Activated naive CD4-positive, alpha-beta T cell treated with anti-CD3 and anti-CD28 coated beads, Interleukin-2, amount 50 U/mL, for 24 hours (primary cell): ENCODE results near the gene ZYG11B.
"Not testable (repeated sequence)": the region's sequence is repeated elsewhere in the genome, so short reads cannot be mapped to it uniquely, and the experiment has no call there.

Source experiments
- H3K27ac Mint-ChIP-seq: one replicate; pipeline ENCODE4 v1.8.0; 2021; ENCODE audit warnings: mild to moderate bottlenecking, mixed read lengths
- H3K27me3 Mint-ChIP-seq: one replicate; pipeline ENCODE4 v1.8.0; 2021; ENCODE audit warnings: mixed read lengths
- H3K36me3 Mint-ChIP-seq: one replicate; pipeline ENCODE4 v1.8.0; 2021; ENCODE audit warnings: mixed read lengths
- H3K4me1 Mint-ChIP-seq: one replicate; pipeline ENCODE4 v1.8.0; 2021; ENCODE audit warnings: mixed read lengths
- H3K4me3 Mint-ChIP-seq: one replicate; pipeline ENCODE4 v1.8.0; 2021; ENCODE audit warnings: mild to moderate bottlenecking, mixed read lengths
- H3K9me3 Mint-ChIP-seq: one replicate; pipeline ENCODE4 v1.8.0; 2021; ENCODE audit warnings: mixed read lengths

Gene ZYG11B

DNA sequence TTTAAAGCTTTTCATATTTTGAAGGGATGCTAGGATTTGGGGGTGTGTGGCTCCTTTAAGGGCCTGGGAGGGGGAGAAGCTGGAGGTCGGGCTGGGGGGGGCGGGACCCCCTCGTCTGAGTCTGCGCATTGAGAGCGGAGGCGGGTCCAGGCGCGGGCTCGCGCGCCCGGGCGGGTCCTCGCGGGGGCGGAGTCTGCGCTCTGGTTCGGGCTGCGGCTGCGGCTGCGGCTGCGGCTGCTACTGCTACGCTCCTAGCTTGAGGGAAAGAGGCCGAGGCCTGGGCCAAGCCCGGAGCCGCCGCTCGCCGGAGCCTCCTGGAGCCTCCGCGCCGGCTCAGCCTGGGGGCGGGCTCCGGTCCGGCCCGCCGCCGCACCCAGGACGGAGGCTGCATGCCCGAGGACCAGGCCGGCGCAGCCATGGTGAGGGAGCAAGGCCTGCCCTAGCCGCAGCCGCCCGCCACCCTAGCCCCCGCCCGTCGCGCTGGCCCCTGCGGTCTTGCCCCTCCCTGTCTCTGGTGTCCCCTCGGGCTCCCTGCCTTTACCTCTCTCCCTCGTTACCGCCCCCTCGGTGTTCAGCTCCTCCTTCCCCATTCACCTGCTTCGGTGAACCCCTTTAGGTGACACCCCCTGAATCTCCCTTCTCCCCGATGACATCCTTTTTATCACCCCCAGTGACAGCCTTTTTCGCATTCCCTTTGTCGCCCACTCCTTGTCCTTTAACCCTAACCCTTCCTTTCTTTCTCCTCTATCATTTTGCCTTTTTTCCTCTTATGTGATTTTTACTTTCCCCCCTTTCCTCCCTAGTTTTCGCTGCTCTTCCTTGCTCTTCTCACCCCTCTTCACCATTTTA is at the start of gene ZYG11B:
TSS of gene ZYG11B (plus strand) at position 189 of the 849 bp plus-strand sequence. CDS start at position 390, 201 bp downstream.
- Mint-ChIP-seq H3K4me3 (peak within 1 kb of the TSS; percentile 90), H3K9me3 (no peaks in the 10 kb centered on the region), H3K4me1 (peaks cover 52% of the 10 kb centered on the region), H3K36me3 (peaks cover 2% of the 10 kb centered on the region), H3K27me3 (no peaks in the 10 kb centered on the region), H3K27ac (peak within 1 kb of the TSS; percentile 77)

DNA sequence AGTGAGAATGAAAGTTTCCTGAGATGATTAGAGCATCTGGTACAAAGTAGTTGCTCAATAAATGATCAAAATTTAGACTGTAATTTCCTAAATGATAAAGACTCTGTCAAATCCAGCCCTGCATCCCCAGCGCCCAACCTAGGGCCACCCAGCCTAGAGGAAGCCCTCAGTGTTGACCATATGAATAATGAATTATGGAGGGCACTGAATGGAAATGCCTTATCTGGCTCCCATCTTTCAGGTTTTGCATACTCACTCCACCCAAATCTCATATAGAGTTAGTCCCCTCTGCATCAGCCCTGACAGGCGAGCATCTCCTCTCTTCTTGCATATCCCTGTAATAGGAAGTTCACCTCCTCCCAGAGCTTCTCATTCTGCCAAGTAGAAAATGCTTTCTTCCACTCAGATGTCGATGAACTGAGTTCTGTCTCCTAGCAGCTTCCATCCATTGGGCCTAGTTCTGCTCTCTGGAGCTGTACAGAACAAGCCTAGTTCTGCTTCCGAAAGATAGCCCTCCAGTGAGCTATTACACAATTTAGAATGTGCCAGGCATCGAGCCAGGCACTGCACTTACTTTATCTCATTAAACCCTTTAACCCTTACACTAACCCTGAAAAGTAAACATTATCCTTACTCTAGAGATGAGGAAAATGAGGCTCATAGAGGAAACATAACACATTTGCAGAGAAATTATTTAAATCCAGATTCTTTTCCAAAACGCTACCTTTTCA is 49.0 kb upstream of the ZYG11B start:
- no peak overlapping the region for H3K27ac Mint-ChIP-seq
- H3K4me3 Mint-ChIP-seq: no peak overlapping the region
- peaks cover 8% of the 10 kb centered on the region for H3K4me1 Mint-ChIP-seq
- H3K27me3 Mint-ChIP-seq: no peaks in the 10 kb centered on the region
- H3K9me3 Mint-ChIP-seq: no peaks in the 10 kb centered on the region
- peaks cover 4% of the 10 kb centered on the region for H3K36me3 Mint-ChIP-seq

DNA sequence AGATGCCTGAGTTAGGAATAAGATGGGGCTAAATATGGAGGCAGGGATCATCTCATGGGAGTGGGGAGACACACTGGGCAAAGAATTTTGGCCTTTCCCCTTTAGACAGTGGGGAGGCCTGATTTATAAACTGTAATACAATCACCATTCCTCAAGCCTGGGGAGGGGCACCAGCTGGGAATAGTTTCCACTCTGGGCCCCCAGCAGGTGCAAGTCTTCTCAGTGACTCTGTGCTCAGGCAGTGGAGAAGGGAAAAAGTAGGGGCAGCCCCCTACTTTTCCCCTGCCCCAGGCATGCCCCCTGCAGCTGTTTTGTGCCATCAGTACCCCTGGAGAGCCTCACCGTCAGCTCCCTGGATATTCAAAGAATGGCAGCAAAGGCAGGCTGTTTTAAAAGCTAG is 47.2 kb upstream of the ZYG11B start:
- Mint-ChIP-seq H3K4me3 (no peak overlapping the region), H3K27ac (no peak overlapping the region), H3K9me3 (no peaks in the 10 kb centered on the region), H3K36me3 (peaks cover 7% of the 10 kb centered on the region), H3K27me3 (no peaks in the 10 kb centered on the region), H3K4me1 (peaks cover 8% of the 10 kb centered on the region)

DNA sequence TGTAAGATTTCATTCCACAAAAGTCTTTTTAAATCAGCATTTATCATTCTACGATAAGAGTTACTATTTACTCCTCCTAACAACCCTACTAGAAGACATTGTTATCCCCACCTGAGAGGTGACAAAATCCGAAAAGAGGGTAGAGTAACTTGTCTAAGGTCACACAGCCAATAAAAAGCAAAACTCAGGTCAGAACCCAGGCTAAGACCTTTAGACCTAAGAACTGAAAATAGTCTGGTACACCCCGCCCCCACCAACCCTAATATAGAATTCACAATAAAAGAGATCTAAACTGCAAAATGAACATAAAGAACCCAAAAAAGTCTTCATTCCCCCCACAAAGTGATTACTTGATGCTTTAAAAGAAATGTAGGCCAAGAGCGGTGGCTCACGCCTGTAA is 46.8 kb upstream of the ZYG11B start:
- Mint-ChIP-seq H3K27ac (no peak overlapping the region), H3K27me3 (no peaks in the 10 kb centered on the region), H3K4me1 (peaks cover 8% of the 10 kb centered on the region), H3K36me3 (peaks cover 7% of the 10 kb centered on the region), H3K9me3 (no peaks in the 10 kb centered on the region), H3K4me3 (no peak overlapping the region)

DNA sequence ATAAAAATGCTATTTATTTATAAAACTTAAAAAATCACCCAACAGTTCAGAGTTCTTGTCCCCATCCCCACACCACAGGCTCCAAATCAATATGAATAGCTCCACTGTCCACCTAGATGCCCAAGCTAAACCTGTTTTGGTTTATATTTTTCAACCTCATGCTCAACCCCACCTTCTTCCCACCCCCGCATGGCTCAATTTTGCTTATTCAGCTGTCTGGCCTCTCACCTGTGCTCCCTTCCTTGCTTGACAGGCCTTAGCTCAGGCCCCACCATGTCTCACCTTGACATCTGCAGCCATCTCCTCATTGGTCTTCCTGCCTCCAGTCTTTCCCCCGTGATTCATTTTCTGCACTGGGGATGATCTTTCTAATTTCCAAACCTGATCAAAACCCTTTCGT is 45.9 kb upstream of the ZYG11B start:
- Mint-ChIP-seq H3K4me3 (no peak overlapping the region), H3K27me3 (no peaks in the 10 kb centered on the region), H3K27ac (peak overlapping the region; percentile 37), H3K36me3 (peaks cover 3% of the 10 kb centered on the region), H3K4me1 (peaks cover 7% of the 10 kb centered on the region), H3K9me3 (no peaks in the 10 kb centered on the region)

DNA sequence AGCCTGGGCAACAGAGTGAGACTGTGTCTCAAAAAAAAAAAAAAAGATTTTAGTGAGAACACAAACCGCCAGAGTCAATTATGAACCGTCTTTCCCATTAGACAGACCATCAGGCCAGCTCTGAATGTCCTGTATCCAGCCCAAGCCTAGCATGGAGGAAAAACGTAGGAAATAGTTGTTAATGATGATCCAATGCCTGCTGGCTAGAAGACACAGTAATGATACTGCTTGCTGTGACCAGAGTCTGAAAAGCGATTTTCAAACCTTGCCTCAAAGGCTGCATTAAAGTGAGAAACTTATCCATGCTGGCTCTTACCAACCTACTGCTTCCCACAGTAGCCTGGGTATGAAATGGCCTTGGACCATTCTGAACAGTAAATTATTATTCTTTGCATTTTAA is 45.1 kb upstream of the ZYG11B start:
- Mint-ChIP-seq H3K27me3 (no peaks in the 10 kb centered on the region), H3K4me3 (no peak overlapping the region), H3K27ac (no peak overlapping the region), H3K36me3 (peaks cover 4% of the 10 kb centered on the region), H3K4me1 (peaks cover 10% of the 10 kb centered on the region), H3K9me3 (no peaks in the 10 kb centered on the region)

DNA sequence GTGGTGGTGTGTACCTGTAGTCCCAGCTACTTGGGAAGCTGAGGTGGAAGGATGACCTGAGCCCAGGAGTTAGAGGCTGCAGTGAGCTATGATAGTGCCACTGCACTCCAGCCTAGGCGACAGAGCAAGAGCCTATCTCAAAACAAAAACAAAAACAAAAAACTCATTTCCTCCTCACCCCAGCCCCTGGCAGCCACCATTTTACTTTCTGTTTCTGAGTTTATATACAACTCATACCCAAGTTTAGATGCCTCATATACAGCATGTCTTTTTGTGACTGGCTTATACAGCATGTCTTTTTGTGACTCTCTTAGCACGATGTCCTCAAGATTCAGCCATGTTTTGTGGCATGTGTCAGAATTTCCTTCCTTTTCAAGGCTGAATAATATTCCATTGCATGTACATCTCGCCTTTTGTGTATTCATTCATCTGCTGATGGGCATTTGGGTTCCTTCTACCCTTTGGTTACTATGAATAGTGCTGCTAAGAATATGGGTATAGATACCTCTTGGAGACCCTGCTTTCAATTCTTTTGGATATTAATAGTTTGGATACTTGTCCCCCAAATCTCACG is 42.8 kb upstream of the ZYG11B start:
- no peaks in the 10 kb centered on the region for H3K27me3 Mint-ChIP-seq
- H3K36me3 Mint-ChIP-seq: peaks cover 7% of the 10 kb centered on the region
- no peaks in the 10 kb centered on the region for H3K9me3 Mint-ChIP-seq
- no peak overlapping the region for H3K4me3 Mint-ChIP-seq
- H3K27ac Mint-ChIP-seq: peak overlapping the region; percentile 30
- peaks cover 20% of the 10 kb centered on the region for H3K4me1 Mint-ChIP-seq

DNA sequence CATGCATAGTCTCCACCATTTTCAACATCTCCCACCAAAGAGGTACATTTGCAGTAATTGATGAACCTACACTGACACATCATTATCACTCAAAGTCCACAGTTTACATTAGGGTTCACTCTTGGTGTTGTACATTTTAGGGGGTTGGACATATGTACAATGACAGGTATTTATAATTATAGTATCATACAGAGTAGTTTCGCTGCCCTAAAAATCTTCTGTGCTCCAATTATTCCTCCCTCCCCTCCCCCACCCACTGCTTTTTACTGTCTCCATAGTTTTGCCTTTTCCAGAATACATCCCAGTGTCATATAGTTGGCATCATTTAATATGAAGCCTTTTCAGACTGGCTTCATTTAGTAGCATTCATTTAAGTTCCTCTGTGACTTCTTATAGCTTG is 41.7 kb upstream of the ZYG11B start:
- H3K27ac Mint-ChIP-seq: no peak overlapping the region
- H3K4me1 Mint-ChIP-seq: peaks cover 20% of the 10 kb centered on the region
- H3K36me3 Mint-ChIP-seq: peaks cover 7% of the 10 kb centered on the region
- H3K4me3 Mint-ChIP-seq: no peak overlapping the region
- H3K27me3 Mint-ChIP-seq: no peaks in the 10 kb centered on the region
- no peaks in the 10 kb centered on the region for H3K9me3 Mint-ChIP-seq

DNA sequence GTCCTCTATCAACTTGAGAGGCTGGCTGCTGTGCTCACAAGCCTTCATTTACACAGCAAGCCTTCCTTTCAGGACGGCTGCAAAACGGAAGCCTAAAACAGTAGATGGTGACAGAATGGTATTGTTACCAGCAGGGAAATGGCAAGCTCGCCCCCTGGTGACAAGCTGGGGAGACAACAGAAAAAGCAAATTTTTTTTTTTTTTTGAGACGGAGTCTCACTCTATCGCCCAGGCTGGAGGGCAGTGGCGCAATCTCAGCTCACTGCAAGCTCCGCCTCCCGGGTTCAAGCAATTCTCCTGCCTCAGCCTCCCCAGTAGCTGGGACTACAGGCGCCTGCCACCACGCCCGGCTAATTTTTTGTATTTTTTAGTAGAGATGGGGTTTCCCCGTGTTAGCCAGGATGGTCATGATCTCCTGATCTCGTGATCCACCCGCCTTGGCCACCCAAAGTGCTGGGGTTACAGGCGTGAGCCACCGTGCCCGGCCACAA is 39.9 kb upstream of the ZYG11B start:
- H3K27me3 Mint-ChIP-seq, H3K9me3 Mint-ChIP-seq, H3K4me3 Mint-ChIP-seq, H3K36me3 Mint-ChIP-seq: not testable (repeated sequence)
- Mint-ChIP-seq H3K27ac (peak overlapping the region; percentile 18), H3K4me1 (peaks cover 20% of the 10 kb centered on the region)

DNA sequence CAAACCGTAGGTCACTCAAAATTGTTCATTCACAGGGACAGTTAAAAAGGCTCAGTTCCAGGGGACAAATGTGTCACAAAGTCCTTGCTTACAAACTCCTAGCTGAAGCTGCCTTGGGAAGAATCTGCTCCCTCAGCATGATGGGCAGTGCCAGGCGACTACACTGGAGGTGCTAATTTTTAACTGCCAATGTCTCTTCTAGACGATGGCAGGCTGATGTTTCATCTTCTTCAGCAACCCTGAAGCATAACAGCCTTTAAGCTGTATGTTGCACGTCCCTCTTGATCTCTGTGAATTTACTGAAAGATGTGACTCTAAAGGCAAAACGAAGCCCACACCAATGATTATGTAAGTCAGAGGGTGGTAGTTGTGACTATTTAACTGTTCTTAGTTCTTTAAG is 39.4 kb upstream of the ZYG11B start:
- H3K4me3 Mint-ChIP-seq: no peak overlapping the region
- H3K4me1 Mint-ChIP-seq: peaks cover 20% of the 10 kb centered on the region
- peaks cover 9% of the 10 kb centered on the region for H3K36me3 Mint-ChIP-seq
- H3K9me3 Mint-ChIP-seq: no peaks in the 10 kb centered on the region
- H3K27ac Mint-ChIP-seq: no peak overlapping the region
- H3K27me3 Mint-ChIP-seq: no peaks in the 10 kb centered on the region

DNA sequence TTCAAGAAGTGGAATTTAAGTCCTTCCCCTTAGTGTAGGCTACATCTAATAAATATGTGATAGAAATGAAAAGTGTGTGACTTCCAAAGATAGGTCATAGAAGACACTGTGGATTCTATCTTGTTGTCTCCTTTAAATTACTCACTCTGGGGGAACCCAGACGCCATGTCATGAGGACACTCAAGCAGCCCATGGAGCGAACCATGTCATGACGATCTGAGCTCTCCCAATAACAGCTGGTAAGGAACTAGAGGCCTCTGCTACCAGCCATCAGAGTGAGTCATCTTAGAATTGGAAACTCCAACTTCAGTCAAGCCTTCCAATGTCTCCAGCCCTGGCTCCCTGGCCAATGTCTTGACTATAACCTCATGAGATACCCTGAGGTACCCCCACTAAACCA is 34.4 kb upstream of the ZYG11B start:
- Mint-ChIP-seq H3K27ac (no peak overlapping the region), H3K36me3 (peaks cover 15% of the 10 kb centered on the region), H3K9me3 (no peaks in the 10 kb centered on the region), H3K27me3 (no peaks in the 10 kb centered on the region), H3K4me3 (no peak overlapping the region), H3K4me1 (peaks cover 9% of the 10 kb centered on the region)

DNA sequence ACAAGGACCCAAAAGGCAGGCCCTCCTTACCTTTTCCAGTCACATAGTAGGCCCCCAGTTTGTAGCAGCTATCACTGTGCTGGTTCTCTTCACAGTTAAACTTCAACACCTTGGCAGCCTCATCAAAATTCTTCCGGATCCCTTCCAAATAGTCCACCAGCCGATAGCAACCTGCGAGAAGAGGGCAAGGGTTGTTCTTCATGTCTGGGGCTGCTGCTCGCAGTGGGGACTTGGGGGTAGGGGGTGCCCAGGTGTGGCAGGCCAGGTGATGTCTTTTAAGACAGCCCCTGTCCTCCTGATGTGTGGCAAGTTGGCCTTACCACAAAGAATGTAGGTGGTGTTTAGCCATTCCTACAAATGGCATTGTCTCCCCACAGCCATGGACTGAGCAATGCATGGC is 33.6 kb upstream of the ZYG11B start:
- H3K36me3 Mint-ChIP-seq: peaks cover 13% of the 10 kb centered on the region
- no peak overlapping the region for H3K27ac Mint-ChIP-seq
- peaks cover 11% of the 10 kb centered on the region for H3K4me1 Mint-ChIP-seq
- H3K4me3 Mint-ChIP-seq: no peak overlapping the region
- no peaks in the 10 kb centered on the region for H3K27me3 Mint-ChIP-seq
- no peaks in the 10 kb centered on the region for H3K9me3 Mint-ChIP-seq

DNA sequence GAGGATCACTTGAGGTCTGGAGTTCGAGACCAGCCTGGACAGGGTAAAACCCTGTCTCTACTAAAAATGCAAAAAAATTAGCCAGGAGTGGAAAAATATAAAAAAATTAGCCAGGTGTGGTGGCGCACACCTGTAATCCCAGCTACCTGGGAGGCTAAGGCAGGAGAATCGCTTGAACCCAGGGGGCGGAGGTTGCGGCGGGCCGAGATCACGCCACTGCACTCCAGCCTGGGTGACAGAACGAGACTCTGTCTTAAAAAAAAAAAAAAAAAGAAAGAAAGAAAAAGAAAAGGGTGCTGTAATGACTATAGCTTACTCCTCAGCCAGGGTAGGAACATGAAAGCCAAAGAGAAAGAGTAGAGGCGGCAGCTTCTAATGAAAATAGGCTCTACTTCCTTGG is 32.9 kb upstream of the ZYG11B start:
- Mint-ChIP-seq H3K4me1 (peaks cover 11% of the 10 kb centered on the region), H3K36me3 (peaks cover 13% of the 10 kb centered on the region)
- not testable (repeated sequence) for H3K27ac Mint-ChIP-seq, H3K9me3 Mint-ChIP-seq, H3K4me3 Mint-ChIP-seq, H3K27me3 Mint-ChIP-seq

DNA sequence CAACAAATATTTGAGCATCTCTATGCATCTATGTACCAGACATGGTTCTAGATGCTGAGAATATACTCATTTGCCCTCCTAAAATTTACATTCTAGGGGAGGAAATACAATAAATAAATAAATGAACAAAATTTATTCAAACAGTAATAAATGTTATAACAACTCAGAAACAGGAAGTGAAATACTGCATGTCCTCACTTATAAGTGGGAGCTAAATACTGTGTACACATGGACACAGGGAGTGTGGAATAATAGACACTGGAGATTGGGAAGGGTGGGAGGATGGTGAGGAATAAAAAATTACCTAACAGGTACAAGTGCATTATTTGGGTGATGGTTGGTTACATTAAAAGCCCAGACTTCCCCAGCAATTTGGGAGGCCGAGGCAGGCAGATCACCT is 32.4 kb upstream of the ZYG11B start:
- Mint-ChIP-seq H3K9me3 (no peaks in the 10 kb centered on the region), H3K27me3 (no peaks in the 10 kb centered on the region), H3K27ac (no peak overlapping the region), H3K4me3 (no peak overlapping the region), H3K36me3 (peaks cover 13% of the 10 kb centered on the region), H3K4me1 (peaks cover 16% of the 10 kb centered on the region)

DNA sequence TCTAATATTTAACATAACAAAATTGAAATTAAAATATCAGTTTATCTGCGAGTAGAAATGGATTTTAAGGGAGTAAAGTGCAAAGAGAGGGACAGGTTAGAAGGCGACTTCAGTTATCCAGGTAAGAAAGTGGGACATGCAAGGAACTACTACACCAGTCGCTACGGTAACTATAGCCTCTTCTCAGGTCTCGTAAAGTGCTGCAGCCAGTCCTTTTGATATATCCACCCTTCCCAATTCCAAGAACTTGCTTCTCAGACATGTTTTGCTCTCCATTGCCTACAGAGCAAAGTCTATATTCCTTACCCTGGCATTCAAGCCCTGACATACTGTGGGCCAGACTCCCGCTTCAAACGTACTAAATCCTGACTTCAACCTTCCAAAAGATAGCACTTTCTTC is 30.6 kb upstream of the ZYG11B start:
- Mint-ChIP-seq H3K27me3 (no peaks in the 10 kb centered on the region), H3K4me1 (peaks cover 16% of the 10 kb centered on the region), H3K36me3 (peaks cover 13% of the 10 kb centered on the region), H3K4me3 (peak overlapping the region; percentile 59), H3K27ac (no peak overlapping the region), H3K9me3 (no peaks in the 10 kb centered on the region)
